Esophagus squamous epithelium (tissue), 5 donors: ENCODE measurements around the gene THRAP3. TPM values are rescaled to one million over a fixed set of nuclear protein-coding genes. Genes with fewer than 3 reads are reported as not detected.

ENCODE experiments used
- DNase-seq: peaks from one replicate; lab custom pipeline; 2025; lab: John Stamatoyannopoulos, UW
- H3K27ac ChIP-seq, 4 donors: fragments of 200-600 bp; sonication (generic); one replicate each; pipeline ENCODE4 v1.5.1; 2016 to 2019; ENCODE audit warnings: mild to moderate bottlenecking in 1 of 4
- H3K27me3 ChIP-seq, 4 donors: fragments of 200-600 bp; sonication (generic); 1 replicate in 3 of 4; 2 replicates in 1 of 4; pipeline versions ENCODE4 v1.5.1 to v1.6.0; 2017 to 2021; ENCODE audit warnings: antibody characterized with exemption in 1 of 4
- H3K36me3 ChIP-seq, 3 donors: fragments of 200-600 bp; sonication (generic); one replicate each; pipeline ENCODE4 v1.5.1; 2016 to 2019
- H3K4me1 ChIP-seq, 3 donors: fragments of 200-600 bp; sonication (generic); one replicate each; pipeline ENCODE4 v1.5.1; 2017 to 2019
- H3K4me3 ChIP-seq, 4 donors: fragments of 200-600 bp; sonication (generic); 1 replicate in 3 of 4; 2 replicates in 1 of 4; pipeline ENCODE4 v1.5.1; 2016 to 2019; ENCODE audit warnings: mild to moderate bottlenecking in 2 of 4, moderate library complexity in 1 of 4
- H3K9me3 ChIP-seq, 3 donors: fragments of 200-600 bp; sonication (generic); one replicate each; pipeline ENCODE4 v1.5.1; 2016 to 2019
- CTCF ChIP-seq, 6 experiments: fragments of 450-650 bp in 4 of 6; fragments of 200-600 bp in 2 of 6; sonication (generic) in 2 of 6; IDR thresholded peaks; one replicate each; pipeline ENCODE4 v1.5.1; 2016 to 2019; ENCODE audit warnings: antibody characterized with exemption in 6 of 6, mild to moderate bottlenecking in 4 of 6, moderate library complexity in 4 of 6
- POLR2A ChIP-seq, 4 donors: fragments of 450-650 bp; IDR thresholded peaks; one replicate each; pipeline ENCODE4 v1.6.1; 2017; ENCODE audit warnings: antibody characterized with exemption in 4 of 4, mild to moderate bottlenecking in 4 of 4, moderate library complexity in 3 of 4
- WGBS, 2 donors: methylation state at CpG; one replicate each; pipeline ENCODE4 v1.1.5; 2018; 5-methylcytosine and 5-hydroxymethylcytosine counted together
- intact Hi-C: fragments of 100-400 bp; cut with DNase I; formaldehyde crosslinking; loops from one replicate; pipeline ENCODE4 v1.15.0; 2022
- total RNA-seq, 4 donors: library from RNA; depleted of rRNA; stranded (reverse); fragments of >200 nt; gene quantifications; one replicate each; pipeline ENCODE4 v1.1.0, GENCODE V29; 2016
- donor health status: DM: yes; HTN: yes; CAD: no.

Gene THRAP3
- total RNA-seq, 4 donors from 2014 or later = 56.5 to 83.5 (median 73.6) TPM

GRCh38 chr1:36301220-36301619, 77.0 kb downstream of the THRAP3 start:
- Histone ChIP-seq H3K4me3 (no peak overlapping the region), H3K36me3 (peaks cover 21 to 85% (median 54%) of the 10 kb centered on the region in 3 donors)
- 56% methylated on average over 1 of the region's 1 CpG; no CpG with 5 or more reads in 1 of the 2 donors for whole genome bisulfite sequencing, 2 donors

GRCh38 chr1:36303244-36303643, 79.0 kb downstream of the THRAP3 start:
- H3K27ac ChIP-seq = no peak overlapping the region
- H3K4me3 ChIP-seq = no peak overlapping the region
- H3K27me3 ChIP-seq = no peaks in the 10 kb centered on the region
- peaks cover 21 to 65% (median 40%) of the 10 kb centered on the region in 3 donors for H3K36me3 ChIP-seq
- intact Hi-C loops = no loop called here
- peaks cover 24 to 43% (median 27%) of the 10 kb centered on the region in 3 donors for H3K4me1 ChIP-seq
- TF ChIP-seq POLR2A (IDR thresholded peaks at IDR 0.05) (no peak), CTCF (IDR thresholded peaks at IDR 0.05) (no peak)
- DNase-seq = no peak
- 61 to 62% methylated on average over 5 of the region's 5 CpGs for WGBS, 2 donors
- no peaks in the 10 kb centered on the region for H3K9me3 ChIP-seq

More at GRCh38 chr1:36301220-36301619, 77.0 kb downstream of the THRAP3 start:
- Histone ChIP-seq H3K27ac (peak overlapping the region in 3 of 4 donors; percentile 69 to 81 (median 70)), H3K27me3 (no peaks in the 10 kb centered on the region), H3K9me3 (no peaks in the 10 kb centered on the region), H3K4me1 (peaks cover 17 to 29% (median 17%) of the 10 kb centered on the region in 3 donors)
- intact Hi-C loops = no loop called here
- no peak for DNase-seq
- no peak for TF ChIP-seq POLR2A (IDR thresholded peaks at IDR 0.05)
- no peak for TF ChIP-seq CTCF (IDR thresholded peaks at IDR 0.05)

DNA sequence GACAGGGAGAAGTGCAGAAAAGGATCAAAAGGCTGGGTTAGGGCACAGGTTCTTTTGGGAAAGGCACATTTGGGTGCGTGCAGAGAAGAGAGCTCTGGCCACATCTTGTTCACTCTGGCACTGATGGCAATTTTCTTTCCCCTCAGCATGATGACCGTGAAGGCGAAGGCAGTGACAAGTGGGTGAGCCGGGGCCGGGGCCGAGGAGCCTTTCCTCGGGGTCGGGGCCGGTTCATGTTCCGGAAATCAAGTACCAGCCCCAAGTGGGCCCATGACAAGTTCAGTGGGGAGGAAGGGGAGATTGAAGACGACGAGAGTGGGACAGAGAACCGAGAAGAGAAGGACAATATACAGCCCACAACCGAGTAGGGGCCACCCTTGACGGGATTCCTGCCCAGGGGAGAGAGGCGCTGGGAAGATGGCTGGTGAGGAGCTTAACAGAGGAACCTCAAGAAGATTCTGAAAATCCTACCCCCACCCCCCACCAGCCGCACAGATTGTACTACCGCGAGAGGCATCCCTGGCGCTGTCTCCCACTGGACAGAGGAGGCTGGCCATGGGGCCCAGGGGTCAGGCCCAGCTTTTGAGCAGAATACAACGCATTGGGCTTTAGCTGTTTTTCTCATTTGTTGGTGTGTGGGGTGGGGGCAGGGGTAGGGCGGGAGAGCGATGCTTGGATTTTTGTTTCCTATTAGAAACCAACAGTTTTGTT, 79.6 kb downstream of the THRAP3 start:
- no peak for DNase-seq
- H3K27me3 ChIP-seq = no peaks in the 10 kb centered on the region
- H3K9me3 ChIP-seq = no peaks in the 10 kb centered on the region
- WGBS, 2 donors = 86 to 91% methylated on average over 21 of the region's 23 CpGs
- H3K4me3 ChIP-seq = no peak overlapping the region
- TF ChIP-seq POLR2A (IDR thresholded peaks at IDR 0.05) = no peak
- TF ChIP-seq CTCF (IDR thresholded peaks at IDR 0.05) = no peak
- peaks cover 21 to 60% (median 35%) of the 10 kb centered on the region in 3 donors for H3K36me3 ChIP-seq
- H3K4me1 ChIP-seq = peaks cover 24 to 43% (median 27%) of the 10 kb centered on the region in 3 donors
- no peak overlapping the region for H3K27ac ChIP-seq
- intact Hi-C loops = no loop called here

DNA sequence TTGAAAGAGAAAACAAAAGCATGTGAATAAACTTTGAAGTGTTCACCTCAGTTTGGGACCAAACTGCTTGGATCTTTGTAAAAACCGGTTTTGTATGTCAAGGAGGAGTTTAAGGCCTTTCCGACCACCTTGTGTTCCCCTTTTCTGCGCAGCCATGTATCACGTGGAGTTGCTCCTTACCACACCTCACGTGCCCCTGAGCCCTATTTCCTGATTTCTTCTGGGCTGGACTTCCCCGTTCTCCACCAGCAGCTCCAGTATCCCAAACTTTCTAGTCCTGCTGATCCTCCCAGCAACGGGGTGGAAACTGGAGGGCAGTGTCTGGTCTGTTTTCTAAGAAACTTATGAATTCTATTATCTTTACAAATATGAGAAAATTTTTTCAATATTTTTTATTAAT, 80.3 kb downstream of the THRAP3 start:
- H3K4me1 ChIP-seq = peaks cover 23 to 40% (median 27%) of the 10 kb centered on the region in 3 donors
- no peak overlapping the region for H3K27ac ChIP-seq
- no peaks in the 10 kb centered on the region for H3K27me3 ChIP-seq
- H3K4me3 ChIP-seq = no peak overlapping the region
- H3K36me3 ChIP-seq = peaks cover 21 to 60% (median 32%) of the 10 kb centered on the region in 3 donors
- 62 to 65% methylated on average over 7 of the region's 7 CpGs for WGBS, 2 donors
- no peak for DNase-seq
- intact Hi-C loops = no loop called here
- TF ChIP-seq CTCF (IDR thresholded peaks at IDR 0.05) (no peak), POLR2A (IDR thresholded peaks at IDR 0.05) (no peak)
- no peaks in the 10 kb centered on the region for H3K9me3 ChIP-seq
